Measurements from ENCODE around the gene COLEC12.
A peak's percentile ranks its signal among the peaks of the same experiment; 100 is the strongest.

Gene COLEC12

DNA sequence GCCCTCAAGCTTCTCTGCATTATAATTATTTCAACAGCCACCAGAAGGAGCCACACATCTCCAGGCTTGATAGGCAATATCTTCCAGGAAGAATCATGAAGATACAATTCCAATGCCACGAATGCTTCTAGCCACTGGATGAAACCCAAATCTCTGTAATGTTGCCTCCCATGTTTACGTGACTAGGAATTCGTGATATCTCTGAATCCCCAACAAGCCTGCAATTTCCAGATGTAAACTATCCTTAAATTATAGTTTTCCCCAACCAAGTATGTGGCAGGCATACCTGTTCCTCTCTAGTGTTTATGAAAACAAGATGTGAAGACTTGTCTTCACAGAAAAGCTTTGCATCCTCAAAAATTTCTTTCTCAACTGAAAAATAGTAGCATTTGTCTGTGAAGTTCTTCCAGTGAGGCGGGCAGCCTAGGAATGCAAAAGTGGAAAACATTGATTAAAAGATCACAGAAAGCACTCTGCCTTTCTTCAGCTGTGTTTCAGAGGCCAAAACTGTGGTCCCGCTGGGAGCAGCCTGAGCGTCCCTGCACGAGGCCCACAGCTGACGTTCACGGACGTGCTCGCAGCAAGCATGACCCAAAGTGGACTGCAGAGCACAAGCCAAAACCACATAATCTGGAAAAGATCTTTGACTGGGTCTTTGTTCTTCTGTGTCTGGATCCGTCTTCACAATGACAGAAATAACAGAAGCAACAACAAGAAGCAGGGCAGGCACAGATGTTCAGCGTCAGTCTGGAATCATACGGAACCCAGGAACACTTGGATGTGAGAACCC is 167.6 kb downstream of the COLEC12 start:
- H3K4me3 Mint-ChIP-seq = no peak overlapping the region
- no peak for ATAC-seq (replicated peaks)
- H3K36me3 Mint-ChIP-seq = no peaks in the 10 kb centered on the region
- H3K27ac Mint-ChIP-seq = no peak overlapping the region
- H3K4me1 Mint-ChIP-seq = peaks cover 0 to 4% of the 10 kb centered on the region in 2 donors
- peaks cover 10 to 16% of the 10 kb centered on the region in 2 donors for H3K27me3 Mint-ChIP-seq
- DNase-seq = no peak
- no peaks in the 10 kb centered on the region for H3K9me3 Mint-ChIP-seq

DNA sequence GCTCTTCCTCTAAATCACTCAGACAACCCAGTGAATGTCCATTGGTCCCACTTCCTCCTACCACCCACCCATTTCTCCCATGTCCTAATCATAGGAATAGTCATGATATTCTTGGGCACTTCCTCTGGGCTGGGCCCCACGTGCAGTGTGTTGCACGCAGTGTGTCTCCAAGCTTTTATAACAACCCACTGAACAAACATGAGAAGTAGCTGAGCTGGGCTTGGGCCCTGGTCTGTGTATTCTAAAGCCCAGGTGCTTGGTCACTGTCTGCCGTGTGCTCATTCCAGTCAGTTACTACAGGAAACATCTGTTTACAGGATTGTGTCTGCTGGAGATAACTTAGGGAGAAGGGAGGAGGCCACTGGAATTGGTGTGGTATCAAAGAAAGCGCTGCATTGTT is 168.5 kb downstream of the COLEC12 start:
- Mint-ChIP-seq H3K4me1 (peaks cover 0 to 4% of the 10 kb centered on the region in 2 donors), H3K27me3 (peaks cover 10 to 16% of the 10 kb centered on the region in 2 donors), H3K4me3 (no peak overlapping the region), H3K9me3 (no peaks in the 10 kb centered on the region), H3K36me3 (no peaks in the 10 kb centered on the region), H3K27ac (no peak overlapping the region)
- ATAC-seq (replicated peaks) = no peak
- no peak for DNase-seq

DNA sequence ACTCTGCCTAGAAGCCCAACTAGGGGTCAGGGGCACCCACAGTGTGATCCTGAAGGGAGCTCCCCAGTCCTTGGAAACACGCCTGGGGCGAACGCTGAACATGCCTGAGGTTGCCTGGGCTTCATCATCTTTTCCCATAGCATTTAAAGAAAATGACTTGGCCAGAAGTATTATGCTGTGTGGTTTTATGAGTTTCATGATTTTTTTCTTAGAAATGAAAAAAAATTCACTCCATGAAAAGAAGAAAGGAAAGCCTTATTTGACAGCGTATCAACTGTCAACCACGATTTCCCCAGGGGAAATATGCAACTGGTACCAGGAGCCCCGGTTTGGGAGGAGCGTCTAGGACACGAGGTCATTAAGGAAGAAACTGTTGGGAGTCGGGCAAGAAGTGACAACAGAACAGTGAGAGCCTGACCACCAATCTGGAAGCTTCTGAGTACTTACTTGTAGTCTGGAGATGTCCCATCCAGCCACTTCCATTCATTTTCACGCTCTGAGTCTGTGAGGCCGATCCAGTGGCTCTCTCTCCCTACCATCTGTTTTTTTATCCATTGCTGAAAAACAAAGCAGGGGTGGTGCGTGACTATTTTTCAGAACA is 169.2 kb downstream of the COLEC12 start:
- no peak overlapping the region for H3K27ac Mint-ChIP-seq
- peaks cover 10 to 16% of the 10 kb centered on the region in 2 donors for H3K27me3 Mint-ChIP-seq
- no peaks in the 10 kb centered on the region for H3K36me3 Mint-ChIP-seq
- H3K4me1 Mint-ChIP-seq = peaks cover 0 to 4% of the 10 kb centered on the region in 2 donors
- ATAC-seq (replicated peaks) = no peak
- no peaks in the 10 kb centered on the region for H3K9me3 Mint-ChIP-seq
- DNase-seq = no peak
- H3K4me3 Mint-ChIP-seq = no peak overlapping the region

DNA sequence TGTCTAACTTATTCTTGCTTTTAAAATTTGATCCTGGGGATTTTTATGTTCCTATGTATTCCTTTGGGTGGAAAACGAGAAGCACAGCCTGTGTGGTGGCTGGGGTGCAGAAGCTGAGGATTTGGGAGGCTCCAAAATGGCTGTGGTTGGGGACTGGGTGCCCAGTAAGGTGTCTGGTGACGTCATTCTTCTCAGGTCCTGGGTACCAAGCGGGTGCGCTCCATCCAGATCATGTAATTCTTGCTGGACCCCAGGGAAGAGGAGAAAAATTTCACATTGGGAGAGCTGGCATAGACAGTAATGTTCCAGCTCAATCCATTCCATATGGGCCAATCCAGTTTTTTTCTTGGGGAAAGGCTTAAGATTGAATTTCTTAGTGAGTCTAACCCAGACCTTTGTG is 171.6 kb downstream of the COLEC12 start:
- ATAC-seq (replicated peaks) (no peak), DNase-seq (no peak)
- H3K9me3 Mint-ChIP-seq = no peaks in the 10 kb centered on the region
- no peak overlapping the region for H3K27ac Mint-ChIP-seq
- no peaks in the 10 kb centered on the region for H3K36me3 Mint-ChIP-seq
- peaks cover 10 to 16% of the 10 kb centered on the region in 2 donors for H3K27me3 Mint-ChIP-seq
- H3K4me1 Mint-ChIP-seq = peaks cover 0 to 4% of the 10 kb centered on the region in 2 donors
- no peak overlapping the region for H3K4me3 Mint-ChIP-seq

DNA sequence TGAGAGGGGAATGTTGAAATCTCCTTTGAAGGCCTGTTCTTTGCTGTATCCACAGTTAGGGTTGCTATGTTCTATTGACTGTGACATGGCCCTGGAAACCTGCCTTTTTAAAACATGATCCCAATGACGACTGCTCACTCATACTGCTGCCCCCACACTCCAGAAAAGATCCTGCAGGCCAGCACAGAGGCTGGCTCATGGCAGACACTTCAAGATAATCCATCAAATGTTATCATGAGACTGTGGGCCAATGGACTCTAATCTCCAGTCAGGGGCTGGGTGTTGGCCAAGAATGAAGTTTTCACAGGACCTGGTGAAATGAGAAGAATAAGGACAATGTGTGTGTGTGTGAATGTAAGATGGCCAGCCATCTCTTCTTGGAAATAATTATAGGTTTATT is 173.7 kb downstream of the COLEC12 start:
- Mint-ChIP-seq H3K4me1 (peaks cover 3 to 9% of the 10 kb centered on the region in 2 donors), H3K27me3 (peaks cover 8 to 15% of the 10 kb centered on the region in 2 donors), H3K27ac (no peak overlapping the region), H3K36me3 (no peaks in the 10 kb centered on the region), H3K9me3 (no peaks in the 10 kb centered on the region), H3K4me3 (no peak overlapping the region)
- DNase-seq = no peak
- no peak for ATAC-seq (replicated peaks)

DNA sequence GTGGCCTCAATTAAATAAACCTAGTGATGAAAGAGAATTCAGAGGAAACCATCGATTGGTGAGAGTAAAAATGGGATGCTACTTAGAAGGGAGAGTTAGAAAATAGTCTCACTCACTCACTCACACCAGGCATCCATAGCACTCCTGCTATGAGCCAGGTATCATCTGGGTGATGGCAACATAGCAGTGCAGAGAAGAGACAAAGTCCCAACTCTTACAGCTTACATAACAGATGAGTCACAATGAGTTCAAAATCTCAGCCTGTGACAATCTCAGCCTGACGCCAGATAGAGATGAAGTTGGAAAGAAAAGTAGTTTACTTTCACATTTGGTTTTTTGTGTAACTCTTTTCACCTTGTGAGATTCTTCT is 177.3 kb downstream of the COLEC12 start:
- no peaks in the 10 kb centered on the region for H3K36me3 Mint-ChIP-seq
- H3K4me3 Mint-ChIP-seq = no peak overlapping the region
- peaks cover 4 to 9% of the 10 kb centered on the region in 2 donors for H3K4me1 Mint-ChIP-seq
- DNase-seq (no peak), ATAC-seq (replicated peaks) (no peak)
- H3K27ac Mint-ChIP-seq = no peak overlapping the region
- H3K27me3 Mint-ChIP-seq = peaks cover 5 to 7% of the 10 kb centered on the region in 2 donors
- no peaks in the 10 kb centered on the region for H3K9me3 Mint-ChIP-seq

DNA sequence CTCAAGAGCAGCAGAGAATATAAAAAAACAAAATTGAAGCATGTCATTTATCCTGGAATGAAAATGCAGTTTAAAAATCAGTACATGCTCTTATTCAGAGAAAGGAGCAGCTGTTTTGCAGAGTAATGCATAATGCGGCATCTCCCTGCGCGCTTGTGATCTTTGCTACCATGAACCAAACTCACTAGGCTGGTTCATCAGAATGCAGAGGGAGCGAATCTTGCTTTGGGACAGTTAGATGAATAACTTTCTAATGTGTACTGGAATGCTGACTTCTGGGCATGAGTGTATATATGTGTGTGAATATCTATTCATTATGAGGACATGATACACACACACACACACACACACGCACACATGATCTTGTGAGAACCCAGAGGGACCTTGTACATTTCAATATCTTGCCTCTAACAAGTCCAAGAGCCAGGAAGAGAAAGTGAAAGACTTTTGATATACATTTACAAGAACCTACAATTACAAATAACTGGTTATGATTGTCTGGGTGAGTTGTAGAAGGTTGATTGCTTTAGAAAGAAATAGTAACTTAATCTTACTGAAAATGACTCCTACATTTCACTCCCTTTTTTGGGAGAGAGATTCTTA is 178.5 kb downstream of the COLEC12 start:
- no peaks in the 10 kb centered on the region for H3K36me3 Mint-ChIP-seq
- no peak overlapping the region for H3K4me3 Mint-ChIP-seq
- DNase-seq = no peak
- no peak overlapping the region for H3K27ac Mint-ChIP-seq
- peaks cover 4 to 5% of the 10 kb centered on the region in 2 donors for H3K27me3 Mint-ChIP-seq
- peaks cover 4 to 9% of the 10 kb centered on the region in 2 donors for H3K4me1 Mint-ChIP-seq
- H3K9me3 Mint-ChIP-seq = no peaks in the 10 kb centered on the region
- ATAC-seq (replicated peaks) = no peak

DNA sequence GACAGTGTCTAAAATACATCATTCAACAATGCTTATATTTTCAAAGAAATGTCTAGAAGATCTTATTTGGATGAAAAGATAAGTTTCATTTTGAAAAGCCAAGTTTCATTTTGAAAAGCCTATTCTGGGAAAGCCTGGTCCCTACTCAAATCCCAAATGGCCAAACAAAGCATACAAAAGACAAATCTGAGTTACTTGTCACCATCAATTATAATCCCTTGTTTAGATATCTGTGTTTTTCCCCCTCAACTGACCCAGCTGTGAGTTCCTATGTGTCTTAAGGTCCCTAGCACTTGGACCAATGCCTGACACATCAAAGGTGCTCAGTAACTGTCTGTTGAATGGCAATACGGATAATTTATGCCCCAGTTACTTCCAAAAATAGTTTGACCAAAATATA is 180.3 kb downstream of the COLEC12 start:
- ATAC-seq (replicated peaks) (no peak), DNase-seq (no peak)
- Mint-ChIP-seq H3K27ac (no peak overlapping the region), H3K36me3 (no peaks in the 10 kb centered on the region), H3K4me1 (peaks cover 4 to 9% of the 10 kb centered on the region in 2 donors), H3K9me3 (no peaks in the 10 kb centered on the region), H3K27me3 (peaks cover 4 to 5% of the 10 kb centered on the region in 2 donors), H3K4me3 (no peak overlapping the region)

DNA sequence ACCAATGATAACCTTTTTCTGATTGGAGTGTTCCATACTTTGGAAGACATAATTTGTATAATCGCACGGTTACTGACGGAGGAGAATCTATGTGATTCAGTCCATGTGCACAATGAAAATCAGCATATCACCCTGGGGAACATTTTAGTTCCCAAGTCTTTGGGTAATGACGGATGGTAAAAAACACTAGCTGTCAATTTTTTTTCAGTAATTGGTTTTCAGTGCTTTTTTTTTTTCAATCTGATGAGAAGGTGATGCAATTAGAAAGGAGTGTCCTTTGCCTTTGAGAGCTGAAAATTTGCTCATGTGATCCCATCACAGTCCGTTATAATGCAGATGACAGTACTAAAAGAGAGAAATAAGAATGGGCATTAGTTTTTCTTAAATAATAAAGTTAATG is 180.8 kb downstream of the COLEC12 start:
- Mint-ChIP-seq H3K4me1 (peaks cover 4 to 9% of the 10 kb centered on the region in 2 donors), H3K27ac (no peak overlapping the region), H3K9me3 (no peaks in the 10 kb centered on the region), H3K36me3 (no peaks in the 10 kb centered on the region), H3K27me3 (peaks cover 4 to 5% of the 10 kb centered on the region in 2 donors), H3K4me3 (no peak overlapping the region)
- no peak for ATAC-seq (replicated peaks)
- no peak for DNase-seq

DNA sequence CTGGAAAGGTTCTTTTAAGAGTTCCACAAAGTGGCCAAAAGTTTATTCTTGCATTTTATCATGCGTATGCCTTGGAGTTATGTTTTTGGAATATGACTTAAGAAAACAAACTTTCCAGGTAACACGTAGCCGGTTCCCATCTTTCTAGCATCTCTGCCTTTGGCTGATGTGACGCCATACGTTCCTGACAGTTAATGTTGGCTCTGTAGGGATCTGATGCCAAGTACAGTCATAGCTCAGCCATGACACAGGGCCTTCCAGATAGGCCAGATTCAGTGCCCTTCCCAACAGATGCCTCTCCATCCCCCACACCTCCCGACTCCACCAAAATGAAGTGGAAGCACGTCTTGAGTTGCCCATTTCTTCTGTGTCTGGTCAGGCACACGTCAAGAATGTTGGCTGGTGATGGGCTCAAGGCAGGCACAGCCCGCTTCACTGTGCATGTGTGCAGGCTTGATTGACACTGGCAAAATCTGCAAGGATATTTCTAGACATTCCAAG is 181.7 kb downstream of the COLEC12 start:
- ATAC-seq (replicated peaks) (no peak), DNase-seq (no peak)
- Mint-ChIP-seq H3K4me3 (no peak overlapping the region), H3K9me3 (no peaks in the 10 kb centered on the region), H3K27me3 (peaks cover 4 to 5% of the 10 kb centered on the region in 2 donors), H3K36me3 (no peaks in the 10 kb centered on the region), H3K27ac (no peak overlapping the region), H3K4me1 (peaks cover 4 to 9% of the 10 kb centered on the region in 2 donors)

DNA sequence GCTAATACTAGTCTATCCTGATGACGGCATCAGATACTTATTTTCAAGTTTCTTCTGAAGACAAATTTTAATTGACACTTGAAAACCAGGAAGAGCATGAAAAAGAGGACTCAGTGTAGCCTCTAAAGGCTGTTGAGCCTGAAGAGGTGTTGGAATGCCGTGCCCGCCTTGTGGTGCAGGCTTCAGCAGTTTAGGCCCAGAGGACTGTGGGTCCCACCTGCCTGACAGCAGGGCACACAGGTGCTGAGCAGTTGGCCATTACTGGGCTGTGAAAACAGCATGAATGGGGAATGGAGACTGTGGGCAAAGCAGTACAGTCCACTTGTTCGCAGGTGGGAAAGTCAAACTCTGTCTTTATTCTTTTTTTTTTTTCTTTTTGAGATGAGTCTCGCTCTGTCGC is 182.9 kb downstream of the COLEC12 start:
- H3K36me3 Mint-ChIP-seq = no peaks in the 10 kb centered on the region
- peaks cover 3 to 6% of the 10 kb centered on the region in 2 donors for H3K4me1 Mint-ChIP-seq
- DNase-seq (no peak), ATAC-seq (replicated peaks) (no peak)
- peaks cover 2% of the 10 kb centered on the region in 2 donors for H3K27me3 Mint-ChIP-seq
- H3K27ac Mint-ChIP-seq = no peak overlapping the region
- H3K4me3 Mint-ChIP-seq = no peak overlapping the region
- H3K9me3 Mint-ChIP-seq = no peaks in the 10 kb centered on the region

DNA sequence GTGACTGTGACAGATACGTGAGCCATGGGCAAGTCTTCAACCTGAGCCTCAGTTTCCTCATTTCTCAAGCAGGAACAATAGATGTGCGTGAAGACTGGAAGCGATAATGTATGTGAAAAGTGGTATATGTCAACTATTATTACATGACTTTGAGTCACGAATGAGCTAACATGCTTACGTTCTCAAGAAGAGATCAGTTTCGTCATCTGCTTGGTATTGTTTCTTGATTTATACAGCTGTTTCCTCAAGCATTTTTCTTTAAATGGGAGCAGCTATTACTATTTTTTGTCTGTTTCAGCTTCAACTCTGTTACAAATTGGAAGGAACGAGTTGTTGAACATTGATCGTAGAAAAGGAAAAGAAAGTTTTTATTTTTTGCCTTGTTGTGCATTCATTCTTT is 184.1 kb downstream of the COLEC12 start:
- ATAC-seq (replicated peaks) (no peak), DNase-seq (no peak)
- peaks cover 0 to 4% of the 10 kb centered on the region in 2 donors for H3K27me3 Mint-ChIP-seq
- peaks cover 0 to 1% of the 10 kb centered on the region in 2 donors for H3K4me1 Mint-ChIP-seq
- H3K27ac Mint-ChIP-seq = no peak overlapping the region
- H3K4me3 Mint-ChIP-seq = no peak overlapping the region
- H3K36me3 Mint-ChIP-seq = no peaks in the 10 kb centered on the region
- no peaks in the 10 kb centered on the region for H3K9me3 Mint-ChIP-seq

DNA sequence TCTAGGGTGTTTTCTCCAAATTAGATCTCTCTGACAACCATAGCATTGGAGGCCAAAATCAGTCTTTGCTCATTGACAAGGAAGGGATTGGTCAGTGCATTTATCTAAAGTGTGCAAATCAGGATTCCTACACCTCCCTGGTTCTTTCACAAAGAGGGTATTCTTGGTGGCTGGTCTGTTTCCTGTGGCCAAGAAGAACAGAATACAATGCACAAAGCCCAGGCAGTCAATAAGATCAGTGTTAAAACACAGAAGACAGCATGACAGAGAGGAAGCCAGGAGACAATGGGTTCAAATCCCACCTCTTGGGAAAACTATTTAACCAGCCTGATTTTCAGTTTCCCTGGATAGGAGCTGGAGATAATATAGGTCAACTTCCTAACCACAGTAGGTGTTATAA is 186.6 kb downstream of the COLEC12 start:
- no peaks in the 10 kb centered on the region for H3K36me3 Mint-ChIP-seq
- no peaks in the 10 kb centered on the region for H3K9me3 Mint-ChIP-seq

DNA sequence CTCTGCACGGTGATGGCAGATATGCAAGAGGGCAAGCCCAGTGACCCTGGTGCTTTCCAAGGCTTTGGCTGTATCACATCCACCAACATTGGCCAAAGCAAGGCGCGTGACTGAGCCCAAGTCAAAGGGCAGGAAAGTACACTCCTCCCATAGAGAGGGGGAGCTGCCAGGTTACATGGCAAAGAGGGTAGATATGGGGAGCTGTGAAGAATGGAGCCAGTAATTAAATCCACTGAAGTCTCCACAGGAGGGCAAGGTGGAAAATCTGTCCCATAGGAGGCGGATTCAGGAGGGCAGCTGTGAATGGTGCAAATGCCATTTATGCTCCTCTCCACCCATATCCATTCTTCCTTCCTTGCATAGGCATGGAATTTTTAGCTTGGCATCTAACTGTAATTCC is 188.1 kb downstream of the COLEC12 start:
- Mint-ChIP-seq H3K9me3 (no peaks in the 10 kb centered on the region), H3K27ac (no peak overlapping the region), H3K4me3 (no peak overlapping the region), H3K27me3 (peaks cover 2 to 6% of the 10 kb centered on the region in 2 donors), H3K36me3 (no peaks in the 10 kb centered on the region), H3K4me1 (no peaks in the 10 kb centered on the region)
- ATAC-seq (replicated peaks) (no peak), DNase-seq (no peak)

More for the DNA sequence above, 186.6 kb downstream of the COLEC12 start:
- no peak for DNase-seq
- ATAC-seq (replicated peaks) = no peak
- Mint-ChIP-seq H3K4me1 (no peaks in the 10 kb centered on the region), H3K4me3 (no peak overlapping the region), H3K27ac (no peak overlapping the region), H3K27me3 (peaks cover 0 to 4% of the 10 kb centered on the region in 2 donors)

DNA sequence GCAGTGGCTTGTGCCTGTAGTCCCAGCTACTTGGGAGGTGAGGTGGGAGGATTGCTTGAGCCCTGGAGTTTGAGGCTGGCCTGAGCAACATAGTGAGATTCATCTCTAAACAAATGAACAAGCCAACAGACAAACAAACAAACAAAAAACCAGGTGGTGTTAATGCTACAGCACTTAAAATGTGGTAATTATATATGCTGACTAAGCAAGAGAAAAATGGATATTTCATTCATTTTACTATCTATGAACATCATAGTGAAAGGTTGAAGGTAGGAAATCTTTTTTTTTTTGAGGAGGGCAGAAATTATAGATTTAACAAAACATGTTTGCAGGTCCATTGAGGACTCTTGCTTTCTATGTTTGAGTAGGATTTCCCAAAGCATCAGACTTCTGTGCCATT is 190.5 kb downstream of the COLEC12 start:
- H3K27me3 Mint-ChIP-seq = peaks cover 4 to 17% of the 10 kb centered on the region in 2 donors
- H3K36me3 Mint-ChIP-seq = no peaks in the 10 kb centered on the region
- no peak for ATAC-seq (replicated peaks)

More for the DNA sequence above, 190.5 kb downstream of the COLEC12 start:
- Mint-ChIP-seq H3K4me1 (no peaks in the 10 kb centered on the region), H3K27ac (peak overlapping the region; percentile 37), H3K4me3 (no peak overlapping the region), H3K9me3 (no peaks in the 10 kb centered on the region)
- no peak for DNase-seq
